NCI-H1105 (cell line): ENCODE data around the gene VGLL3.
"Not testable (repeated sequence)": the region's sequence is repeated elsewhere in the genome, so short reads cannot be mapped to it uniquely, and the experiment has no call there.

Experiments used
- DNase-seq: peaks from one replicate; lab custom pipeline; 2025; lab: John Stamatoyannopoulos, UW

VGLL3 gene, protein sequence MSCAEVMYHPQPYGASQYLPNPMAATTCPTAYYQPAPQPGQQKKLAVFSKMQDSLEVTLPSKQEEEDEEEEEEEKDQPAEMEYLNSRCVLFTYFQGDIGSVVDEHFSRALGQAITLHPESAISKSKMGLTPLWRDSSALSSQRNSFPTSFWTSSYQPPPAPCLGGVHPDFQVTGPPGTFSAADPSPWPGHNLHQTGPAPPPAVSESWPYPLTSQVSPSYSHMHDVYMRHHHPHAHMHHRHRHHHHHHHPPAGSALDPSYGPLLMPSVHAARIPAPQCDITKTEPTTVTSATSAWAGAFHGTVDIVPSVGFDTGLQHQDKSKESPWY

DNA sequence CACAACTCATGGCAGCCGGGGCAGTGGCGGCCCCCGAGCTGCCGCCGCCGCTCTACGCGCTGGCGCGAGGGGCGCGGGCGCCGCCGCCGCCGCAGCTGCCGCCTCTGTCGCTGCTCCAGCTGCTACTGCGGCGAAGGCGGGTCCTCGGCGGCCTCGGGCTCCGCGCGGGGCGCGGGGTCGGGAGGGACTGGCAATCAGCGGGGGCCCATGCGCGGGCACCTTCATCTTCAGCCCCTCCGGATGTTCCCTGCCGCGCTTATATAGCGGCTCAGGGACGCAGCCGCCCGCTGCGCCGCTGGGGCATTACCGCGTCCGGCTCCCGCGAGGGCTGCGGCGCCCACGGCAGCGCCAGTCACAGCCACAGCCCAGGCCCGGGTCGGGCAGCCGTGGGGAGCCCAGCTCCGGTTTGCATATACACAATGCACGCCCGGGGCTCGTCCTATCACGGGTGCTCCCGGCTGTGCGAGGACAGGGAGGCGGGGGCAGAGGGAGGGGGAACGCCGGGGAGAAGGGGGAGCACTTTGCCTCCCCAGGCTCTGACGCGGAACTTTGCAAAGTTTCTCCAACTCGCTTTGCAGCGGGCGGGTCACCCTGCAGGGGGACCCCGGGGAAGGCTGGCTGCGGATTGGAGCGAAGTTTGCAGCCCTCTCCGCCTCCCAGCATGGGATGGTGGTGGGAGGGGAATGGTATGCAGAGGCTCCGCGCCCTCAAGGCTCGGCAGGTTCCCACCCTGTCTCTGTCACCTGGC lies at the start of gene VGLL3:
VGLL3 (minus strand) TSS at position 416 of the 748 bp plus-strand sequence; CDS start at position 10, 406 bp downstream.
- peak; percentile 32 for DNase-seq

DNA sequence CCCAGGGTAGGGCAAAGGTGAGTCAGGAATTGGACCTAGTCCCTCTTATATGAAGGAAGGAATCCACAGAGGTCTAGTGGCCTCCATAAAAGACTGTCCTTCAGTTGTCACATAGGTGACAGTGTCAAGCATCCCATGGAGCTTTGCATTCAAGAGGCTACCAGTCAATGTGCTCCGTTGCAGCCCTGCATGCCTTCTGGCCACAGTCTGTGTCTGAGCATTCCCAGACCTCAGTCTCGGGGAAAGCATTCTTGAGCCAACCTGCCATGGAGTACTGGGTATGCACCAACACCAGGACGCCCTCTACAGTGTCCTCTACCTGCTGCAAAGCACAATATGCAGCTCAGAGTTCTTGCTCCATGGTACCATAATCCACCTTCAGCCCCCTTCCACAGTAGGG lies 46.7 kb upstream of the VGLL3 start:
- DNase-seq, result no peak

GRCh38 chr3:87036671-87037070 lies 45.7 kb upstream of the VGLL3 start:
- DNase-seq, result no peak

- DNase-seq, result no peak
These were observed 44.4 kb upstream of the VGLL3 start for GRCh38 chr3:87035339-87035738.

DNA sequence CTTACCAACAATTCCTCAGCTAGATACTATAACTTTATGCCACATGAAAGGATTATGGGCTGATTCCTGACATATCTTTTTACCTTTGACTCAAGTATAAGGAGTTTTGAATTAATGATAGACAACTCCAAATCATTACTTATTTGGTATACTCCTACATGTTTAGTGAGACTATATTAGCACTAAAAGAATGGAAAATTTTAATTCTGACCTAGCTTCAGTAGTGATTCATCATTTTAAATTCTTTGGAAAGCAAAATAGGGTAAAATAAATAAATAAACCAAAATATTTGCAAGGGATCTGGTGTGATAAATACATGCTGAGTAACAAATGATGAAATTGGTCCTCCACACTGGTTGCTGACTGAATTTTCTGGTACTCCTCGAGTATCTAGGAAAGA lies 42.3 kb upstream of the VGLL3 start:
- DNase-seq, result no peak

GRCh38 chr3:87025661-87026645 lies 35.0 kb upstream of the VGLL3 start:
- no peak for DNase-seq

DNA sequence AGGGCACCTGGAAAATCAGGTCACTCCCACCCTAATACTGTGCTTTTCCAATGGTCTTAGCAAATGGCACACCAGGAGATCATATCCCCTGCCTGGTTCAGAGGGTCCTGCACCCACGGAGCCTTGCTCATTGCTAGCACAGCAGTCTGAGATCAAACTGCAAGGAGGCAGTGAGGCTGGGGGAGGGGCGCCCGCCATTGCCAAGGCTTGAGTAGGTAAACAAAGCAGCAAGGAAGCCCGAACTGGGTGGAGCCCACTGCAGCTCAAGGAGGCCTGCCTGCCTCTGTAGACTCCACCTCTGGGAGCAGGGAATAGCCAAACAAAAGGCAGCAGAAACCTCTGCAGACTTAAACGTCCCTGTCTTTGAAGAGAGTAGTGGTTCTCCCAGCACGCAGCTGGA lies 26.4 kb upstream of the VGLL3 start:
- DNase-seq, result not testable (repeated sequence)

- no peak for DNase-seq
These were observed 18.3 kb upstream of the VGLL3 start for GRCh38 chr3:87009271-87009670.

- no peak for DNase-seq
These were observed 16.0 kb upstream of the VGLL3 start for GRCh38 chr3:87006844-87007439.

GRCh38 chr3:87004883-87005282 lies 13.9 kb upstream of the VGLL3 start:
- no peak for DNase-seq

DNA sequence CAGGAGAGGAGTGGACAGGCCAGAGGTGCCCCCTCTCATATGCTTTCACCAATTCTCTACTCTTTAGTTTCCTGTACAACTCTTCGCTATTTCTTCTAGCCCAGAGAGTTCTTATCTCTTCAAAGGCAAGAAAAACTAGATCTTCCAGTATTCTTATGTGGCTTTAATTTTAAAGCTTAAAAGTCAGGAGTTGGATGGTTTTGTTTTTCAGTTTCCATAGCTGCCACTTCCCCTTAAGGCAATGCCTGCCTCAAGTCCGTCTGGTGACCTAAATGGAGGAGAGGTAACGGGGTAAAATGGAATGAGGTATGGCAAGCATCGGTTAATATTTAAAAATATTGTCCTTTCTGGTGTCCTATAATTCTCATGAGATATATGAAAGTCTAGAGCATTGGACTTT lies 11.4 kb upstream of the VGLL3 start:
- DNase-seq, result no peak

- no peak for DNase-seq
These were observed 10.6 kb upstream of the VGLL3 start for GRCh38 chr3:87001473-87002098.

DNA sequence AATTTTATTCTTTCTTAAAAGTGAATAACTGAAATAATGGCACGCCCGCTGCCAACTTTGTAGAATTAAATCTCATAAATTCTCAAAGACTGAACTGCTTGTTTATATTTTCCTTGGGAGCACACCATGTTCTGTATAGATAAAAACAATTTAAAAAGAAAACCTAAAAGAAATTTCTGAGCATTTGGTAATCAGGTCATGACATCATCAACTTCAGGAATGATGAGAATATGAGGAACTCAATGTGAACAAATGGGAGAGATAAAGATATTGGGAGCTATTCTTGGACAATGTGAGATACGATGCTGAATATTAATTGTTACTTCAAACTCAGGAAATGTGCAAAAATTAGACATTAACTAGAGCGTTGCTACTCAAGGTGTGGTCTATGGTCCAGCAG lies 10.0 kb upstream of the VGLL3 start:
- no peak for DNase-seq

DNA sequence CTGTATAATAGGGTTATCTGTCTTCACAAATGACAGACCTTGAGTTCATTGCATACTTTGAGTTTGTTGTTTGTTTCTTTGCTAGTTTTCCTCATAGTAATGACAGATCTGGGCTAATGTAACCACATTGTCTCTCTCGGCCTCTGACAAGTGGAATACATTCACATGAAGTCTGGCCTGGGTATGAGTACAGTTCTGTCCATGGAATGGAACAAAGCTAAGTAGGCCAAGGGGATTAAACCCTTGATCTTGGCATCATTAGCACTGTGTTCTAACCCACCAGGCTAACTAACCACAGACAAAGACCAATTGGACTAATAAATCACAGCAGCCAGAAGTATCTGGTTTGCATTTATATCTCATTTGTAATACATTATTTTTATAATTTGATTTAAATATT lies 7.6 kb upstream of the VGLL3 start:
- DNase-seq, result no peak

DNA sequence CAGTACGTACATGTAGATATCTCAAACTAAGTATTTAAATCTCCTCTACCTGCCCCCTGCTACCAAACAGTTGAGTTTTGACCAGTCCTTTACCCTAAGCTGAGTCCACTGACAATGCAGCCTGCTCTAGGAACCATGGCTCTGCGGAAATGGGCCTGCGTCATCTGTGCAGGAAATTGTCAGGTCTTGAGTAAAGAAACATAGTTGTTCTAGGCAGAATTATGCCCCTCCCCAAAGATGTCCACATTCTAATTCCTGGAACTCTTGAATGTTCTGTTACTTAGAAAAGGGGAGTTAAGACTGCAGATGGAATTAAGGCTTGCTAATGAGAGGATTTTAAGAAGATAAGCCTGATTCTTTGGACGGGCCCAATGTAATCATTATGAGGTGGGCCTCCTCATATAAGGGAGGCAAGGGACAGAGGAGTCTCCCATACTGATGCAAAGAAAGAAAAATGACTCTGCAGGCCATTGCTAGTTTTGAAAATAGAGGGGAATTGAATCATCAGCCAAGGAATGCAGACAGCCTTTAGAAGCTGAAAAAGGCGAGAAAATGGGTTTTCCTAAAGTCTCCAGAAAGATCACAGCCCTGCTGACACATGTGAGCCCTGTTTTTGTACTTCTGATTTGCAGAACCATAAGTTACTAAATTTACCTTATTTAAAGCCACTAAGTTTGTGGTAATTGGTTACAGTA lies 5.5 kb upstream of the VGLL3 start:
- DNase-seq, result no peak

GRCh38 chr3:86995537-86995936 lies 4.6 kb upstream of the VGLL3 start:
- no peak for DNase-seq

- no peak for DNase-seq
These were observed 2.8 kb upstream of the VGLL3 start for GRCh38 chr3:86993704-86994103.

- no peak for DNase-seq
These were observed 989 bp upstream of the VGLL3 start for GRCh38 chr3:86991840-86992435.

DNA sequence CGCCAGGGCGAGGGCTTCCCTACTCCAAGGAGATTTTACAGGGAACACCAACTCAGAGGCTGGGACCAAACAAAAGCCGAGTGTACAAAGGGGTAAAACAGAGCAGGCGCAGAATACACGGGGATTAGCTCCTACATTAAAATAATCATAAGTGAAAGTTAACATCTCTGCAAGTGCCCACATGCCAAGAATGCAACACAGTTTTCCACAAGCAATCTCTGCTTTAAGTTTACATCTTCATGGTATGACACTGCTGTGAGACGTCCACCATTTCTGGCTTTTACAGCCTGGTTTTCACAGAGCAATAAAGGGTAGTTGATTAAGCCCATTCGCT lies 500 bp upstream of the VGLL3 start:
- DNase-seq, result no peak

- DNase-seq, result no peak
These were observed 776 bp downstream of the VGLL3 start for GRCh38 chr3:86990012-86990733.
